Coronary artery (tissue), 2 donors: ENCODE data around the gene KLHL36.

ENCODE experiments used
- DNase-seq: peaks from one replicate; pipeline ENCODE4 v3.0.0-alpha.2; 2017; ENCODE audit warnings: low spot score
- H3K27ac ChIP-seq, 2 donors: fragments of 200-600 bp; sonication (generic); one replicate each; pipeline ENCODE4 v1.5.1; 2016 to 2019
- H3K4me3 ChIP-seq: fragments of 200-600 bp; sonication (generic); 2 replicates; pipeline ENCODE4 v1.5.1; 2016; ENCODE audit warnings: mild to moderate bottlenecking, moderate library complexity
- TF ChIP-seq, protein P1 (sequence below): fragments of 200-600 bp; sonication (generic); IDR thresholded peaks from one replicate; pipeline ENCODE4 v1.5.1; 2019; ENCODE audit warnings: antibody characterized with exemption

Gene KLHL36

DNA sequence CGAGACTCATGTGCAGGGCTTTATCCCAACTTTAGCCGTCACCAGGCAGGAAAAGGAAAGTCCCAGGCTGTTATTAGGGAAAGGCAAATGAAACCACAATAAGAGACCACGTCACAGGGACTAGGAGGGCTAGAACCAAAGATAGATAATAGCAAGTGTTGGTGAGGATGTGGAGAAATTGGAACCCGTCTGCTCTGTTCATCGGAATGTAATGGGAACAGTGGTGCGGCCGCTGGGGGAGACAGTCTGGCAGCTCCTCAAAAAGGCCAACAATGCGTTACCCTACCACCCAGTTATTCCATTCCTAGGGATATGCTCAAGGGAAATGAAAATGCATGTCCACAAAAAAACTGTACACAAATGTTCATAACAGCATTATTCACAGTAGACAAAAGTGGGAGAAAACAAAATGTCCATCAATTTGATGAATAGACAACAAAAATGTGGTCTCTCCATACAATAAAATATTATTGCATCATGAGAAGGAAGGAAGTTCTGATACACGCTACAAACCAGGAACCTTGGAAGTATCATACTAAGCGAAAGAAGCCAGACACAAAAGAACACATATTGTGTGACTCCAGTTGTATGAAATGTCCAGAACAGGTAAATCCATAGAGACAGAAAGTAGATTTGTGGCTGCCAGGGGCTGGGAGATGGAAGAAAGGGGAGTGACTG, 32.0 kb downstream of the KLHL36 start:
- no peak for DNase-seq
- TF ChIP-seq, protein P1, sequence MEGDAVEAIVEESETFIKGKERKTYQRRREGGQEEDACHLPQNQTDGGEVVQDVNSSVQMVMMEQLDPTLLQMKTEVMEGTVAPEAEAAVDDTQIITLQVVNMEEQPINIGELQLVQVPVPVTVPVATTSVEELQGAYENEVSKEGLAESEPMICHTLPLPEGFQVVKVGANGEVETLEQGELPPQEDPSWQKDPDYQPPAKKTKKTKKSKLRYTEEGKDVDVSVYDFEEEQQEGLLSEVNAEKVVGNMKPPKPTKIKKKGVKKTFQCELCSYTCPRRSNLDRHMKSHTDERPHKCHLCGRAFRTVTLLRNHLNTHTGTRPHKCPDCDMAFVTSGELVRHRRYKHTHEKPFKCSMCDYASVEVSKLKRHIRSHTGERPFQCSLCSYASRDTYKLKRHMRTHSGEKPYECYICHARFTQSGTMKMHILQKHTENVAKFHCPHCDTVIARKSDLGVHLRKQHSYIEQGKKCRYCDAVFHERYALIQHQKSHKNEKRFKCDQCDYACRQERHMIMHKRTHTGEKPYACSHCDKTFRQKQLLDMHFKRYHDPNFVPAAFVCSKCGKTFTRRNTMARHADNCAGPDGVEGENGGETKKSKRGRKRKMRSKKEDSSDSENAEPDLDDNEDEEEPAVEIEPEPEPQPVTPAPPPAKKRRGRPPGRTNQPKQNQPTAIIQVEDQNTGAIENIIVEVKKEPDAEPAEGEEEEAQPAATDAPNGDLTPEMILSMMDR, result no peak
- Histone ChIP-seq H3K27ac (no peak overlapping the region), H3K4me3 (no peak overlapping the region)

DNA sequence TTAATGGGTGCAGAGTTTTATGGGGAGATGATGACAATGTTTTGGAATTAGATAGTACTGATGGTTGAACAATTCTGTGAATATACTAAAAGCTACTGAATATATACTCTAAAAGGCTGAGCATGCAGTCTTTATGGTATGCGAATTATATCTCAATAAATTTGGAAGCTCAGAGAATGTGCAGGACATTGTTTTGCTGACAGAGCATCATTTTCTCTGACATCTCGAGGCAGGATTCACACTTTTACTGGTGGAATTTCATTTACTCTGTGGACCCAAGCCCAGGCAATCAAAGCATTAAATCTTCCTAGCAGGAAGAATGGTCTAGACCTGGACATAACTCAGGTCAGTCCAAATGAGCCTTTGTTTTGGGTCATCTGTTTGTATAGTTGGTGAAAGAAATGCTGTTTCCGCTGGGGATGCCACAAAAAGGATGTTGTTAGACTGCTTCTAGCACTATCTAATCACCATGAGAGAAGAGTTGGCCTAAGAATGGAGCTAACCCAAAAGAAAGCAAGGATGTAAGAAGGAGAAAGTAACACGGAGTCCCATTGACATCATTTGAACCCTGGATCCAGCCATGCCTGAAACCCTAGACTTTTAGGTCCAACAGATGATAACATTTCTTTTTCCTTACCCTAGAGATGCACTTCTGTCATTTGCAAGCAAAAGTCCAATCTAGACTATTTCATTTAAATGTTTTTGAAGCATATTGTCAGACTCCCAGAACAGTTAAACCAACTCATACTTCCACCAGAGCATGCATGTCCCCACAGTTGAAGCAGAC, 32.7 kb downstream of the KLHL36 start:
- H3K27ac ChIP-seq, result no peak overlapping the region
- H3K4me3 ChIP-seq, result no peak overlapping the region
- TF ChIP-seq, protein P1, result no peak
- DNase-seq, result no peak

DNA sequence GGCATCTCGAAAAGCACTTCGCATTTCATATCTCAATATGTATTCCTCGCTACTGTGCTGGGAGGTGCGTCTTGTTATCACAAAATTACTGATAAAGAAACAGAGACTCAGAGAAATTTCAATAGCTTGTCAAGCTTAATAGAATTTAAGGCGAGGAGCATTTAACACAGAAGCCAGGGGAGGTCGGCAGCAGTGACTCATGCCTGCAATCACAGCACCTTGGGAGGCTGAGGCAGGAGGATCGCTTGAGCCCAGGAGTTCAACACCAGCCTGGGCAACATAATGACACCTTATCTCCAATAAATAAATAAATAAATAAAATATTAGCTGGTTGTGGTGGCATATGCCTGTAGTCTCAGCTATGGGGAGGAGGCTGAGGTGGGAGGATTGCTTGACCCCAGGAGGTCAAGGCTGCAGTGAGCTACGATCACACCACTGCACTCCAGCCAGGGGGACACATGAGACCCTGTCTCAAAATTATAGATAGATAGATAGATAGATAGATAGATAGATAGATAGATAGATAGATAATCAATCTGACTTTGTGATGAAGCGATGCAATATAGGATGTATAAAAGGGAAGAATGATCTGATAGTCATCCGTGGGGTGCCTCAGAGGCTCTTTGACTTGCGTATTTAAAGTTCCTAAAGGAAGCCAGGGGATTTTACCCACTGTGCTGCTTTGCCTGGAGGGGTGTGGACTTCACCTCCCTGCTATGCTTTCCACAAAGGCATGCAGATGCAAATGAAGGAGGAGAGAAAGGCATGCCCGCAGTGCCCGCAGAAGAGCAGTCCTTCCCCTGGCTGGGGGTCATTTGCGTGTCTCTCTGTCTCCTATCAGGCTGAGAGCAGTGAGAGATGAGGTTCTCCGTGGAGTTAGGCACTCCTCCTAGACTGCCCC, 35.6 kb downstream of the KLHL36 start:
- no peak overlapping the region for H3K4me3 ChIP-seq
- no peak overlapping the region for H3K27ac ChIP-seq
- DNase-seq, result no peak
- TF ChIP-seq, protein P1, result no peak

DNA sequence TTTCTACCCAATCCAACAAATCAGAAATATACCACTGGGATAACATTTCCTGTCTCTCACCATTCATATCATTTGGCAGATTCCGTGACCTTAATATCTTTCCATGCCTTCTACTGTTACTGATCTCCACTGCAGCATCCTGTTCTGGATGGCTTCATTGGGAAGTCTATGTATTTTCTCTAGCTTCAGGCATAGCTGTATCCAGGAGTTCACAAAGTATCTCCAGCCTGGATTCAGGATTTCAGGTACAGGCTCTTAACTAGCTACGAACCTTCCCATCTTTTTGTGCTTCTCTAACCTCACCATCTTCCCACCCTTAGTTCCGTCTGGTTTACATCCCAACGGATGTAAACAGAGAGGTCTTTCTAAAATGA, 36.3 kb downstream of the KLHL36 start:
- DNase-seq, result no peak
- H3K4me3 ChIP-seq, result no peak overlapping the region
- H3K27ac ChIP-seq, result no peak overlapping the region
- TF ChIP-seq, protein P1, result no peak

DNA sequence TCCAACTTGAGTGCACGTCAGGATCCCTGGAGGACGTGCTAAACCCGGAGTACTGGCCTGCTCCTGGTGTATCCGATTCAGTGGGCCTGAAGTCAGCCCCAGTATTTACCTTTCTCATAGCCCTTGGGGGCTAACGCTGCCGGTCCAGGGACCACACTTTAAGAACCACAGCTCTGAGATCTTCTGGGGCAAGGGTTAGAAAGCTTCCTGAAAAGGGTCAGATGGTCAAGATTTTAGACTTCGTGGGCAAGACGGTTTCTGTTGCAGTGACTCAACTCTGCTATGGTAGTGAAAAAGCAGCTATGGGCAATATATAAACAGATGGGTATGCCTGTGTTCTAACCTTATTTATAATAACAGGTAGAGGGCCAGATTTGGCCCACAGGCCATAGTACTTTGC, 36.9 kb downstream of the KLHL36 start:
- H3K4me3 ChIP-seq, result no peak overlapping the region
- no peak for DNase-seq
- TF ChIP-seq, protein P1, result no peak
- no peak overlapping the region for H3K27ac ChIP-seq

DNA sequence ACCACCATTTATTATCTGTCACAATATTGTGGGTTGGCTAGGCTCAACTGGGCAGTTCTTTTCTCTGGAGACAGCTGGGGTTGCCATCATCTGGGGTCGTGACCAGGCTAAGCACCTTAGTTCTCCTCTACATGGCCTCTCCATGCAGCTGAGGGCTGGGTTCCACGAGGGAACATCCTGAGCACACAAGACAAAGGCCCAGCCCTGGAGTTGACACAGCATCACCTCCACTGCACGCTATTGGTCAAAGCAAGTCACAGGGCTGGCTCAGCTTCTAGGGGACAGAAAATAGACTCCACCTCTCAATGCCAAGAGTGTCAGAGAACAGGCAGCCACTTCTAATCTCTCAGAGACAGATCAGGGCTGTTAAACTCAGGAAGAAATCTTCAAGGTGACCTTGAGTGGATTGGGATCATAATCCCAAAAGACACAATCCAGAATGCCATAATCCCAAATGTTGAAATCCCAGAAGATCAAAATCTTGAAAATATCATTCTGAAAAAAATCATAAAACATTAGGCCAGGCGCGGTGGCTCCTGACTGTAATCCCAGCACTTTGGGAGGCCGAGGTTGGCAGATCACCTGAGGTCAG, 38.5 kb downstream of the KLHL36 start:
- no peak overlapping the region for H3K4me3 ChIP-seq
- TF ChIP-seq, protein P1, result no peak
- no peak overlapping the region for H3K27ac ChIP-seq
- DNase-seq, result no peak
